DOHH2 (cell line): ENCODE results near the gene KCNN2.

ENCODE experiments used
- H3F3A ChIP-seq: fragments of 200-600 bp; sonication (generic), shearing (Covaris generic); 2 replicates; pipeline ENCODE4 v1.6.0; 2016; ENCODE audit warnings: antibody characterized with exemption, mild to moderate bottlenecking; ENCODE audit not compliant: control insufficient read depth, insufficient read depth
- H3K27ac ChIP-seq: fragments of 200-600 bp; sonication (generic); 2 replicates; pipeline ENCODE4 v1.5.1; 2014; ENCODE audit warnings: low read depth, mild to moderate bottlenecking, low read length, moderate library complexity
- H3K27me3 ChIP-seq: fragments of 200-600 bp; sonication (generic); 2 replicates; pipeline ENCODE4 v1.6.1; 2014; ENCODE audit warnings: mild to moderate bottlenecking, low read length, mixed read lengths; ENCODE audit not compliant: control insufficient read depth
- H3K36me3 ChIP-seq: fragments of 200-600 bp; sonication (generic); 2 replicates; pipeline ENCODE4 v1.6.1; 2014; ENCODE audit warnings: mild to moderate bottlenecking, low read length, moderate library complexity, mixed read lengths; ENCODE audit not compliant: control insufficient read depth
- H3K4me1 ChIP-seq: fragments of 200-600 bp; sonication (generic); 2 replicates; pipeline ENCODE4 v1.6.1; 2014; ENCODE audit warnings: mild to moderate bottlenecking, low read length, mixed read lengths; ENCODE audit not compliant: control insufficient read depth
- H3K4me2 ChIP-seq: fragments of 200-600 bp; sonication (generic); 2 replicates; pipeline ENCODE4 v1.6.0; 2014; ENCODE audit warnings: mild to moderate bottlenecking, low read length, moderate library complexity
- H3K4me3 ChIP-seq: fragments of 200-600 bp; sonication (generic); 2 replicates; pipeline ENCODE4 v1.5.1; 2014; ENCODE audit warnings: mild to moderate bottlenecking, low read length, mixed read lengths
- H3K79me2 ChIP-seq: fragments of 200-600 bp; sonication (generic); 2 replicates; pipeline ENCODE4 v1.6.1; 2014; ENCODE audit warnings: mild to moderate bottlenecking, low read length, mixed read lengths; ENCODE audit not compliant: control insufficient read depth
- H3K9me2 ChIP-seq: fragments of 200-600 bp; sonication (generic); replicated peaks from 2 replicates; pipeline ENCODE4 v1.6.1; 2014; ENCODE audit warnings: mild to moderate bottlenecking, low read length, mixed read lengths; ENCODE audit not compliant: control insufficient read depth
- H3K9me3 ChIP-seq: fragments of 200-600 bp; sonication (generic); 2 replicates; pipeline ENCODE4 v1.6.1; 2014; ENCODE audit warnings: antibody characterized with exemption, low read length, mixed read lengths; ENCODE audit not compliant: control insufficient read depth, insufficient read depth
- H4K20me1 ChIP-seq: fragments of 200-600 bp; sonication (generic); 2 replicates; pipeline ENCODE4 v1.6.0; 2014; ENCODE audit warnings: low read depth, mild to moderate bottlenecking, antibody characterized with exemption, low read length, moderate library complexity; ENCODE audit not compliant: control insufficient read depth, insufficient read depth
- EZH2phosphoT487 ChIP-seq: fragments of 200-600 bp; sonication (generic); IDR thresholded peaks from 2 replicates; pipeline ENCODE4 v1.6.1; 2017; ENCODE audit warnings: borderline replicate concordance, mild to moderate bottlenecking, antibody characterized with exemption, low read length, moderate library complexity, mixed read lengths
- TF ChIP-seq, protein P1 (sequence below): fragments of 200-600 bp; sonication (generic); IDR thresholded peaks from one replicate; pipeline ENCODE4 v1.5.1; 2014; ENCODE audit warnings: antibody characterized with exemption, mild to moderate bottlenecking, low read depth, low read length; ENCODE audit not compliant: poor library complexity, severe bottlenecking

The KCNN2 gene

DNA sequence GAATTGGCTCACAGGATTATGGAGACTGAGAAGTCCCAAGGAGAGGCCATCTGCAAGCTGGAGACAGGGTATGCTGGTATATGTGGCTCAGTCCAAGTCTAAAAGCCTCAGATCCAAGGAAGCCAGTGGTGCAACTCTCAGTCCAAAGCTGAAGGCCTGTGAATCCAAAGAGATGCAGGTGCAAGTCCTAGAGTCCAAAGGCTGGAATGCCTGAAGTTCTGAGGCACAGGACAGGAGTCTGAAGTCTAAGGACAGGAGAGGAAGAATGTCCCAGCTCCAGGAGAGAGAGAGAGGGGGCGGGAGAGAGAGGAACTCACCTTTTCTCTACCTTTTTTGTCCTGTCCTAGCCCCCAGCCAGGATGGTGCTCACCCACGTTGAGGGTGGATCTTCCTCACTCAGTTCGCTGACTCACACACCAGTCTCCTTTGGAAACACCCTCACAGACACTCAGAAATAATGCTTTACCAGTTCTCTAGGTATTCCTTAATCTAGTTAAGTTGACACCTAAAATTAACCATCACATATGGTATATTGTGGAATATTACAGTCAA, 49.6 kb downstream of the KCNN2 start:
- Histone ChIP-seq H4K20me1 (no peaks in the 10 kb centered on the region), H3K4me1 (no peaks in the 10 kb centered on the region), H3K27me3 (no peaks in the 10 kb centered on the region), H3K36me3 (no peaks in the 10 kb centered on the region), H3K79me2 (no peaks in the 10 kb centered on the region), H3K4me2 (no peak overlapping the region), H3K27ac (no peak overlapping the region), H3K4me3 (no peak overlapping the region), H3F3A (no peaks in the 10 kb centered on the region), H3K9me3 (no peaks in the 10 kb centered on the region), H3K9me2 (no peaks in the 10 kb centered on the region)
- TF ChIP-seq, protein P1, sequence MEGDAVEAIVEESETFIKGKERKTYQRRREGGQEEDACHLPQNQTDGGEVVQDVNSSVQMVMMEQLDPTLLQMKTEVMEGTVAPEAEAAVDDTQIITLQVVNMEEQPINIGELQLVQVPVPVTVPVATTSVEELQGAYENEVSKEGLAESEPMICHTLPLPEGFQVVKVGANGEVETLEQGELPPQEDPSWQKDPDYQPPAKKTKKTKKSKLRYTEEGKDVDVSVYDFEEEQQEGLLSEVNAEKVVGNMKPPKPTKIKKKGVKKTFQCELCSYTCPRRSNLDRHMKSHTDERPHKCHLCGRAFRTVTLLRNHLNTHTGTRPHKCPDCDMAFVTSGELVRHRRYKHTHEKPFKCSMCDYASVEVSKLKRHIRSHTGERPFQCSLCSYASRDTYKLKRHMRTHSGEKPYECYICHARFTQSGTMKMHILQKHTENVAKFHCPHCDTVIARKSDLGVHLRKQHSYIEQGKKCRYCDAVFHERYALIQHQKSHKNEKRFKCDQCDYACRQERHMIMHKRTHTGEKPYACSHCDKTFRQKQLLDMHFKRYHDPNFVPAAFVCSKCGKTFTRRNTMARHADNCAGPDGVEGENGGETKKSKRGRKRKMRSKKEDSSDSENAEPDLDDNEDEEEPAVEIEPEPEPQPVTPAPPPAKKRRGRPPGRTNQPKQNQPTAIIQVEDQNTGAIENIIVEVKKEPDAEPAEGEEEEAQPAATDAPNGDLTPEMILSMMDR, result no peak
- TF ChIP-seq EZH2phosphoT487, result no peak

DNA sequence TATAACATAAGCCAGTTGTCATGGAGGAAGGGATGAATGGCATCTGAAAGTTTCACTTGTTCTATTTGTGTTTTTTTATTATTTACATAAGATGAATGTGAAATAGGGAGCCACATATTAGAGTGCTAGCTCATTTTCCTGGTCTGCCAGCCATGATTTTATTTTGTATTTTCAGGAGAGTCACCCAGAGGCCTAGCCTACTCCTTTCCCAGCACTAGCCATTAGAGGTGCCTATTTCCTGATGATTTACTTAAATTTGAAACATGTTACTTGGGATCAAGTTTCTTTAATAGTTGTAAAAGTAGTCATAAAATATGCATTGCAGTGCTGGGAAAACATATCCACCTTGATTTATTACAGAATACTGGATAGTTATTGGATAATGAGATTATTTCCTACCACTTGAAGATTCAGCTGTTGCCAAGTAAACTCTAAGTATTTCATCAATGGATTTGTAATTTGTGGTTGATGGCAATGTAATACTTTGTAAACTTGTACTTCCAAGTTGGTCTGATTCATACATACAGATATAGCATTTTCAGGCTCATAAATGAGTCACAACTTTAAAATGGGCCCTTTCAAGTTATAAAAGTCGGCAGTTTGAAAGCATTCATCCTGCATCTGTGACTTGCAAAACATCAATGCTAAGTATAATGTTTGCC, 50.8 kb downstream of the KCNN2 start:
- H3K9me2 ChIP-seq, result no peaks in the 10 kb centered on the region
- H3K4me1 ChIP-seq, result no peaks in the 10 kb centered on the region
- H3K36me3 ChIP-seq, result no peaks in the 10 kb centered on the region
- peaks cover 4% of the 10 kb centered on the region; the same call in 1 of the 2 replicates for H3K27me3 ChIP-seq
- no peak overlapping the region for H3K4me2 ChIP-seq
- H3K79me2 ChIP-seq, result no peaks in the 10 kb centered on the region
- TF ChIP-seq, protein P1, result no peak
- TF ChIP-seq EZH2phosphoT487, result no peak
- no peak overlapping the region for H3K4me3 ChIP-seq
- no peaks in the 10 kb centered on the region for H3K9me3 ChIP-seq
- no peak overlapping the region for H3K27ac ChIP-seq
- no peaks in the 10 kb centered on the region for H4K20me1 ChIP-seq
- H3F3A ChIP-seq, result no peaks in the 10 kb centered on the region

- TF ChIP-seq, protein P1, result no peak
- TF ChIP-seq EZH2phosphoT487, result no peak
These were observed 53.9 kb downstream of the KCNN2 start for GRCh38 chr5:114415760-114416159.

More at GRCh38 chr5:114415760-114416159, 53.9 kb downstream of the KCNN2 start:
- Histone ChIP-seq H3K4me1 (peaks cover 13% of the 10 kb centered on the region), H3K9me2 (no peaks in the 10 kb centered on the region), H3F3A (no peaks in the 10 kb centered on the region), H3K36me3 (no peaks in the 10 kb centered on the region), H3K4me3 (no peak overlapping the region), H3K4me2 (no peak overlapping the region), H4K20me1 (no peaks in the 10 kb centered on the region), H3K79me2 (no peaks in the 10 kb centered on the region), H3K9me3 (no peaks in the 10 kb centered on the region), H3K27ac (no peak overlapping the region), H3K27me3 (peaks cover 5% of the 10 kb centered on the region; the same call in 1 of the 2 replicates)
